ENCODE results near the gene PHLDB3.

DNA sequence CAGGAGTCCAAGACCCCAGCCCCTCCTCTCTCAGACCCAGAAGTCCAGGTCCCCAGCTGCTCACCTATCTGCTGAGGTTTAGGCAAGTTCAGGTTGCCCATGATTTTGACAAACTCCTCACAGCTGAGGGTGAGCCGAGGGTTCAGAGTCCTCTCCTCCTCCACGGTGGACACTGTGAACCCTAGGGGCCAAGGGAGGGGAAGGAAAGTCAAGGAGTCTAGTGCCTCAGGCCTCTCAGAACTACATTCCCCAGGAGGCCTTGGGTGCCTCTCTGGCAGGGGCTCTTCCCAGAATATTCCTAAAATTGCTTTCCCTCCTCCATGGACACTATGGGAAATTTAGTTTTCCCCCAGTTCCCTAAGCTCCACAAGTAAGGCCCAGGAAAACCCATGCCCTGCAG lies 3.3 kb upstream of the PHLDB3 start:
- TF ChIP-seq EP300 (IDR thresholded peaks at IDR 0.05): no peak
- TF ChIP-seq, protein P1, sequence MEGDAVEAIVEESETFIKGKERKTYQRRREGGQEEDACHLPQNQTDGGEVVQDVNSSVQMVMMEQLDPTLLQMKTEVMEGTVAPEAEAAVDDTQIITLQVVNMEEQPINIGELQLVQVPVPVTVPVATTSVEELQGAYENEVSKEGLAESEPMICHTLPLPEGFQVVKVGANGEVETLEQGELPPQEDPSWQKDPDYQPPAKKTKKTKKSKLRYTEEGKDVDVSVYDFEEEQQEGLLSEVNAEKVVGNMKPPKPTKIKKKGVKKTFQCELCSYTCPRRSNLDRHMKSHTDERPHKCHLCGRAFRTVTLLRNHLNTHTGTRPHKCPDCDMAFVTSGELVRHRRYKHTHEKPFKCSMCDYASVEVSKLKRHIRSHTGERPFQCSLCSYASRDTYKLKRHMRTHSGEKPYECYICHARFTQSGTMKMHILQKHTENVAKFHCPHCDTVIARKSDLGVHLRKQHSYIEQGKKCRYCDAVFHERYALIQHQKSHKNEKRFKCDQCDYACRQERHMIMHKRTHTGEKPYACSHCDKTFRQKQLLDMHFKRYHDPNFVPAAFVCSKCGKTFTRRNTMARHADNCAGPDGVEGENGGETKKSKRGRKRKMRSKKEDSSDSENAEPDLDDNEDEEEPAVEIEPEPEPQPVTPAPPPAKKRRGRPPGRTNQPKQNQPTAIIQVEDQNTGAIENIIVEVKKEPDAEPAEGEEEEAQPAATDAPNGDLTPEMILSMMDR (IDR thresholded peaks at IDR 0.05): no peak
